ENCODE data around the gene GJA10. TPM values are rescaled to one million over a fixed set of nuclear protein-coding genes. Genes with fewer than 3 reads are reported as not detected.

The GJA10 gene
- total RNA-seq, 1 experiment from 2014 or later: not detected

DNA sequence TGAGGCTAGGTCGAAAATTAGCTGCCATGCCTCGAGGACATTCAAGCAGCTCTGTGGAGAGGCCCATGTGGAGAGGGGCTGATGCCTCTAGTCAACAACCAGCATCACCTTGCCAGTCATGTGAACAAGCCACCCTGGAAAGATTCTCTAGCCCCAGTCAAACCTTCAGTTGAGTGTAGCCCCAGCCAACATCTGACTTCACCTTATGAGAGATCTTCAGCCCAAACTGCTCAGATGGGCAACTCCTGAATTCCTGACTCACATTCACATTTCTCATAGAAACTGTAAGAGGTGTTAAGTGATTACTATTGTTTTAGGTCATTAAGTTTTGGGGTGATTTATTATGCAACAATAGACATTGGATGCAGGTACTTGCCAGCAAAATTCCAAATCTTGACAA lies 44.9 kb downstream of the GJA10 start:
- Mint-ChIP-seq H3K9me3 (ENCODE audit: unreplicated experiment) (no peaks in the 10 kb centered on the region), H3K4me1 (ENCODE audit: low read depth, unreplicated experiment) (peaks cover 4% of the 10 kb centered on the region), H3K4me3 (ENCODE audit: unreplicated experiment) (no peak overlapping the region), H3K36me3 (ENCODE audit: insufficient read depth, unreplicated experiment) (no peaks in the 10 kb centered on the region), H3K27ac (ENCODE audit: unreplicated experiment) (no peak overlapping the region), H3K27me3 (ENCODE audit: insufficient read depth, unreplicated experiment) (peaks cover 3% of the 10 kb centered on the region)
- ChIA-PET CTCF (no interaction called here), POLR2A (no interaction called here)
- no TSS peak for BruUV-seq (replicated peaks)
- Histone ChIP-seq H3K9me3 (no peaks in the 10 kb centered on the region), H3K27me3 (replicated peaks; ENCODE audit: control insufficient read depth, insufficient read depth, low read length) (no peaks in the 10 kb centered on the region), H3K4me3 (ENCODE audit: low read depth, low read length) (no peak overlapping the region), H3K4me1 (no peaks in the 10 kb centered on the region), H3K36me3 (ENCODE audit: control insufficient read depth, insufficient read depth, low read length) (no peaks in the 10 kb centered on the region)
- no peak for TF ChIP-seq CTCF (IDR thresholded peaks at IDR 0.05; ENCODE audit: insufficient read depth in 1 of 2, low read depth in 1 of 2, low read length in 1 of 2, severe bottlenecking in 1 of 2, unreplicated experiment in 1 of 2)
- no peak for DNase-seq
- intact Hi-C loops (cut with micrococcal nuclease; ENCODE audit: unreplicated experiment): no loop called here

DNA sequence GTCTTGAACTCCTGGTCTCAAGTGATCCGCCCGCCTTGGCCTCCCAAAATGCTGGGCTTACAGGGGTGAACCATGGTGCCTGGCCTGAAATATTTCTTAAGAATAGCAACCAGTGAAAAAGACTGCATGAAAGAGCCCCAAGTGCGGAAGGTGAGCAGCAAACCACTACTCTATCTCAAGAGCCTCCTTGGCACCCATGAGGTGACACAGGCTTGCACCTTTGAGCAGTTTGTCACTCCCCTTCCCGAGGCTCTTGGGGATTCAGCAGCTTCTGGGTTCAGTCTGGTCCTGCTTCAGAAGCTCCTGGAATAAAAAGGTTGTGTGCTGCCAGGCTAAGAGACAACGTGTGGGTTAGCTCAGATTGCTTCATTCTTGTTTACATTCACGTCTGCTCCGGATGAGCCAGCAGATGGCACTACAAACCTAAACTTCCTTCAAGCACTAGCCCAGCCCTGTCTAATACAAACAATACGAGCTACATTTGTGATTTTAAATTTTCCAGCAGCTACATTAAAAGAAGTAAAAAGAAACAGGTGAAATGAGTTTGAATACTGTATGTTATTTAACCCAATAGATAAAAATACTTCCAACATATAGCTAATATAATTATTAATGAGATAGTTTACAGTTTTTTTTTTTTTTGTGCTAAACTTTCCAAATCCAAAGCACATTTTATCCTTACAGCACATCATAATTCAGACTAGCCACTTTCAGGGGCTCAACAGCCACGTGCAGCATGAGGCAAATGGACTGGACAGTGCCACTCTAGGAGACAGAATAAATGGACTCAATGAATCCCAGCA lies 46.2 kb downstream of the GJA10 start:
- intact Hi-C loops (cut with micrococcal nuclease; ENCODE audit: unreplicated experiment): loop anchor here (1.0 to 5.0 kb wide), 5 partner anchors 30 to 539 kb away; no protein-coding TSS in a partner anchor
- TF ChIP-seq CTCF (IDR thresholded peaks at IDR 0.05; ENCODE audit: insufficient read depth in 1 of 2, low read depth in 1 of 2, low read length in 1 of 2, severe bottlenecking in 1 of 2, unreplicated experiment in 1 of 2): peak; percentile 69 to 83
- DNase-seq: peak; percentile 60 to 69
- no peaks in the 10 kb centered on the region for H3K9me3 Mint-ChIP-seq (ENCODE audit: unreplicated experiment)
- H3K27me3 Mint-ChIP-seq (ENCODE audit: insufficient read depth, unreplicated experiment): peaks cover 7% of the 10 kb centered on the region
- H3K4me3 Mint-ChIP-seq (ENCODE audit: unreplicated experiment): no peak overlapping the region
- ChIA-PET CTCF (interaction anchor here (0.5 to 1.7 kb wide), 24 partner anchors 11 to 634 kb away, joined by 3 to 43 read pairs (median 4); no protein-coding TSS in a partner anchor), POLR2A (no interaction called here)
- Histone ChIP-seq H3K9me3 (0 out of 2 replicates have a peak, but pooled peaks cover 4% of the 10 kb centered on the region), H3K27me3 (replicated peaks; ENCODE audit: control insufficient read depth, insufficient read depth, low read length) (no peaks in the 10 kb centered on the region), H3K4me3 (ENCODE audit: low read depth, low read length) (no peak overlapping the region), H3K36me3 (ENCODE audit: control insufficient read depth, insufficient read depth, low read length) (no peaks in the 10 kb centered on the region), H3K4me1 (no peaks in the 10 kb centered on the region)
- H3K4me1 Mint-ChIP-seq (ENCODE audit: low read depth, unreplicated experiment): peaks cover 4% of the 10 kb centered on the region
- no peaks in the 10 kb centered on the region for H3K36me3 Mint-ChIP-seq (ENCODE audit: insufficient read depth, unreplicated experiment)
- no peak overlapping the region for H3K27ac Mint-ChIP-seq (ENCODE audit: unreplicated experiment)
- no TSS peak for BruUV-seq (replicated peaks)

DNA sequence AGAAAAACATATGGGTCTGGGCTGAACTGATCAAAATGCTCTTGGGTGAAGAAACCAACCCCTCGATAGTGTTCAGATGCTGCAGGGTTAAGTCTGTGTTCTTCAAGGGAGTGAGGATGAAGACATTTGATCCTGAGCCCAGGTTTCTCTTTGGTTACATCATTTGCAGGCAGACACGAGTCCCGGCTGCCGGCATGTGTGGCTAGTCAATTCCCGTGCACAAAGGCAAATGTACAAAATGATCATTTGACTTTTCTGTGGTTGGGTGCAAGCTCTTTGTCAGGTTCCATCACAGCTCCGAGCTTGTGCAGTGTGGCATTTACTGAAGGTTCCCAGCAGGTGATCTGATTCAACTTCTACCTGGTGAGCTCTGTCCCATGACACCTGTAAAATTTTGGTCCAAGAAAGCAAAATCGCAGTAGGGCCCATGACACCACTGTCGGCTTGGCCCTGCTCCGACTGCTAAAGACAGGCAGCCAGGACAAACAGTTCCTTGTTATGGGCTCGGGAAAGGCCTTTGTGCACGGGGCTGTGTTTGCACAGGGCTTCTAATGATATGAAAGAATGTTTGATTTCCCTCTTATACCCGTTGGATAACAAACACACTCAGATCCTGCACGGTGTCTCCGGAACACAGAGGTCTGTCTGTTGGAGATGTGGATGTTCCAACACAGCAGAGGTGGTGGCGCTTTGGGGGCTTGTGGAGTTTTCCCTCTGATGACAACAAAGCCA lies 46.9 kb downstream of the GJA10 start:
- intact Hi-C loops (cut with micrococcal nuclease; ENCODE audit: unreplicated experiment): loop anchor here (2.0 to 5.0 kb wide), 3 partner anchors 30 to 346 kb away; no protein-coding TSS in a partner anchor
- Mint-ChIP-seq H3K4me3 (ENCODE audit: unreplicated experiment) (no peak overlapping the region), H3K27ac (ENCODE audit: unreplicated experiment) (no peak overlapping the region), H3K36me3 (ENCODE audit: insufficient read depth, unreplicated experiment) (no peaks in the 10 kb centered on the region), H3K27me3 (ENCODE audit: insufficient read depth, unreplicated experiment) (peaks cover 10% of the 10 kb centered on the region), H3K9me3 (ENCODE audit: unreplicated experiment) (no peaks in the 10 kb centered on the region), H3K4me1 (ENCODE audit: low read depth, unreplicated experiment) (peaks cover 4% of the 10 kb centered on the region)
- Histone ChIP-seq H3K36me3 (ENCODE audit: control insufficient read depth, insufficient read depth, low read length) (no peaks in the 10 kb centered on the region), H3K27me3 (replicated peaks; ENCODE audit: control insufficient read depth, insufficient read depth, low read length) (no peaks in the 10 kb centered on the region), H3K4me3 (ENCODE audit: low read depth, low read length) (no peak overlapping the region), H3K4me1 (no peaks in the 10 kb centered on the region), H3K9me3 (0 out of 2 replicates have a peak, but pooled peaks cover 4% of the 10 kb centered on the region)
- peak in 1 of 2 experiments; percentile 6 for DNase-seq
- TF ChIP-seq CTCF (IDR thresholded peaks at IDR 0.05; ENCODE audit: insufficient read depth in 1 of 2, low read depth in 1 of 2, low read length in 1 of 2, severe bottlenecking in 1 of 2, unreplicated experiment in 1 of 2): no peak
- CTCF ChIA-PET: interaction anchor here (0.5 to 1.7 kb wide), 20 partner anchors 10 to 633 kb away, joined by 3 to 43 read pairs (median 4); no protein-coding TSS in a partner anchor
- POLR2A ChIA-PET: no interaction called here
- no TSS peak for BruUV-seq (replicated peaks)

Data from Caco-2 (cell line).